Cardiac muscle cell (in vitro differentiated cells and primary cell): Measurements from ENCODE around the gene ETNK1. TPM values are rescaled to one million over a fixed set of nuclear protein-coding genes. Genes with fewer than 3 reads are reported as not detected.

Experiments used
- DNase-seq, 2 donors: peaks; one replicate each; pipeline versions ENCODE4 v3.0.0 to v3.0.0-alpha.2; 2010 to 2017; ENCODE audit warnings: low read depth in 1 of 2, low spot score in 1 of 2
- H3K27ac ChIP-seq: fragments of 200-600 bp; sonication (generic); 2 replicates; pipeline ENCODE4 v1.5.1; 2016
- H3K27me3 ChIP-seq: fragments of 200-600 bp; sonication (generic); 2 replicates; pipeline ENCODE4 v1.6.0; 2016; ENCODE audit warnings: control low read depth
- H3K36me3 ChIP-seq: fragments of 200-600 bp; sonication (generic); 2 replicates; pipeline ENCODE4 v1.5.1; 2016; ENCODE audit warnings: control low read depth
- H3K4me1 ChIP-seq: fragments of 200-600 bp; sonication (generic); 2 replicates; pipeline ENCODE4 v1.8.1; 2017; ENCODE audit warnings: low read depth, mild to moderate bottlenecking, mixed run types
- H3K4me3 ChIP-seq: fragments of 200-600 bp; sonication (generic); 2 replicates; pipeline ENCODE4 v1.5.1; 2016; ENCODE audit warnings: mild to moderate bottlenecking
- H3K9me3 ChIP-seq: fragments of 200-600 bp; sonication (generic); 2 replicates; pipeline ENCODE4 v1.5.1; 2017; ENCODE audit warnings: low read depth, mild to moderate bottlenecking, control low read depth
- CTCF ChIP-seq: IDR thresholded peaks from 2 replicates; pipeline ENCODE4 v1.5.1; 2012; ENCODE audit warnings: low read depth, mild to moderate bottlenecking, low read length
- polyA plus RNA-seq: library from polyadenylated mRNA; unstranded; fragments of >200 nt; fragmentation: Nextera tagmentation; extraction: Ambion mirVana; gene quantifications from 2 replicates; pipeline ENCODE4 v1.2.1, GENCODE V29; 2016
- total RNA-seq: library from RNA; depleted of rRNA; stranded (reverse); fragments of >200 nt; gene quantifications from 2 replicates; pipeline ENCODE4 v1.2.3, GENCODE V29; 2016

ETNK1 gene
- total and polyA plus RNA-seq, 2 experiments from 2014 or later = 19.7 to 61.3 TPM

DNA sequence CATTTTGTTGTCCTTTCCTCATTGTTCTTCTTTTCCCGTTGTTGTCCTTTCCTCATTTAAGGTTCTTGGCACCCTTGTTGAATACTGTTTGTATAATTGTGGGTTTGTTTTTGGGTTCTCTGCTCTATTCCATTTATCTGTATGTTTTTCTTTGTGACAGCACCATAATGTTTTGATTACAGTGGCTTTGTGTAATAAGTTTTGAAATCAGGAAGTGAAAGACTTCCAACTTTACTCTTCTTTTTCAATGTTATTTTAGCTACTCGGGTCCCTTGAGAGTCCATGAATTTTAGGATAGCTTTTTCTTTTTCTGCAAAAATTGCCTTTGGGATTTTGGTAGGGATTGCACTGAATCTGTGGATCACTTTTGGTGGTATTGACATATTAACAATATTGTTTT lies 28.1 kb downstream of the ETNK1 start:
- no peak overlapping the region for H3K27ac ChIP-seq
- H3K9me3 ChIP-seq = no peaks in the 10 kb centered on the region
- no peak overlapping the region for H3K4me3 ChIP-seq
- no peak for TF ChIP-seq CTCF
- no peaks in the 10 kb centered on the region for H3K4me1 ChIP-seq
- no peaks in the 10 kb centered on the region for H3K27me3 ChIP-seq
- H3K36me3 ChIP-seq = no peaks in the 10 kb centered on the region
- DNase-seq = peak in 1 of 2 donors; percentile 52

- no peaks in the 10 kb centered on the region for H3K27me3 ChIP-seq
- no peaks in the 10 kb centered on the region for H3K36me3 ChIP-seq
- H3K9me3 ChIP-seq = no peaks in the 10 kb centered on the region
- H3K4me3 ChIP-seq = no peak overlapping the region
- H3K4me1 ChIP-seq = no peaks in the 10 kb centered on the region
- no peak for TF ChIP-seq CTCF
- peak in 1 of 2 donors; percentile 7 for DNase-seq
- H3K27ac ChIP-seq = no peak overlapping the region
Measured at GRCh38 chr12:22653791-22654190, 28.8 kb downstream of the ETNK1 start.

DNA sequence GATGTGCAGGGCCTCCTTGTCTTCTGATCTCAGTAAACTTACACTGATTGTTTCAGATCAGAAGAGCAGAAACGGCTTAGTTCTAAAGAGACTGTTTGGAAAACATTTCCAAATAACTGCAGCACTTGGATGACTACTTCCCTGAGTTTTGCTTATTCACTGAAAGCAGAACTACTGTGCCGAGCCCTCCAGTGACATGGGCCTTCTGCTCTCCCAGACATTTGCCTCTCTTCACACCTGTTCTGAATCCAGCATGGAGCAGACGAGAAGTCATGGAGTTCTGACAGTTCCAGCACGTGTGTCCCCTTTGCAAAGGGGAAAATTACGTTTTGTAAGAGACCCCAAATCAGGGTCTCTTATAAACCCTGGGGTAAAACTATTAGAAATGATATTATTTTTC lies 31.4 kb downstream of the ETNK1 start:
- Histone ChIP-seq H3K9me3 (no peaks in the 10 kb centered on the region), H3K27me3 (no peaks in the 10 kb centered on the region), H3K27ac (peak overlapping the region; percentile 42), H3K36me3 (peaks cover 5% of the 10 kb centered on the region), H3K4me3 (no peak overlapping the region), H3K4me1 (no peaks in the 10 kb centered on the region)
- no peak for DNase-seq
- no peak for TF ChIP-seq CTCF

DNA sequence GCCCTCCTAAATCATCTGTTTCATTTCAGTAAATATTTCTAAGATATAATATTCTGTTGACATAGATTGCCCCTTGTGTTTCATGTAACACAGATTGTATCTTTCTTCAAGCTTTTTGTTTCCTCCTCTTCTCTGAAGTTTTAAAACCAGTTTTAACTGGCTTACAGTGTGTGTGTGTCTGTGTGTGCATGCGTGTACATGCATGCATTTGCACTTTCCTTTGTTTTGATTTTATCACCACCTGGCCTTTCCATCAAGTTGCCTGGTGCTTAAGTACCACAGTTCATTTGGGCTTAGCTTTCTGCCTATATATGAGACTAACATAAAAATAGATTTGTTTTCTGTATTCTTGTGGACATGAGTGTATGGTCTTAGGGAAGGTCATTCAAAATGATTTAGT lies 31.9 kb downstream of the ETNK1 start:
- no peak for DNase-seq
- no peaks in the 10 kb centered on the region for H3K4me1 ChIP-seq

GRCh38 chr12:22657538-22657937 lies 32.6 kb downstream of the ETNK1 start:
- no peaks in the 10 kb centered on the region for H3K27me3 ChIP-seq
- no peak overlapping the region for H3K4me3 ChIP-seq
- H3K36me3 ChIP-seq = peaks cover 8% of the 10 kb centered on the region
- no peaks in the 10 kb centered on the region for H3K9me3 ChIP-seq
- DNase-seq = peak in 1 of 2 donors; percentile 9
- H3K4me1 ChIP-seq = no peaks in the 10 kb centered on the region
- no peak overlapping the region for H3K27ac ChIP-seq
- no peak for TF ChIP-seq CTCF

More for the DNA sequence above, 31.9 kb downstream of the ETNK1 start:
- peaks cover 8% of the 10 kb centered on the region for H3K36me3 ChIP-seq
- H3K4me3 ChIP-seq = no peak overlapping the region
- H3K27me3 ChIP-seq = no peaks in the 10 kb centered on the region
- no peaks in the 10 kb centered on the region for H3K9me3 ChIP-seq
- TF ChIP-seq CTCF = no peak
- H3K27ac ChIP-seq = no peak overlapping the region

- Histone ChIP-seq H3K27me3 (no peaks in the 10 kb centered on the region), H3K9me3 (no peaks in the 10 kb centered on the region), H3K27ac (no peak overlapping the region), H3K4me3 (no peak overlapping the region), H3K36me3 (peaks cover 8% of the 10 kb centered on the region), H3K4me1 (no peaks in the 10 kb centered on the region)
- TF ChIP-seq CTCF = no peak
- DNase-seq = peak in 1 of 2 donors; percentile 10
Measured at GRCh38 chr12:22658214-22658613, 33.2 kb downstream of the ETNK1 start.
